ENCODE results near the gene SYNPR. TPM values are rescaled to one million over a fixed set of nuclear protein-coding genes. Genes with fewer than 3 reads are reported as not detected.

Gene SYNPR
- total RNA-seq, 1 donor from 2014 or later: not detected

- no peaks in the 10 kb centered on the region for H3K4me1 Mint-ChIP-seq
- H3K36me3 Mint-ChIP-seq (ENCODE audit: low read depth): no peaks in the 10 kb centered on the region
- H3K4me3 Mint-ChIP-seq: no peak overlapping the region
- peaks cover 3% of the 10 kb centered on the region for H3K9me3 Mint-ChIP-seq
- TF ChIP-seq, protein P1, sequence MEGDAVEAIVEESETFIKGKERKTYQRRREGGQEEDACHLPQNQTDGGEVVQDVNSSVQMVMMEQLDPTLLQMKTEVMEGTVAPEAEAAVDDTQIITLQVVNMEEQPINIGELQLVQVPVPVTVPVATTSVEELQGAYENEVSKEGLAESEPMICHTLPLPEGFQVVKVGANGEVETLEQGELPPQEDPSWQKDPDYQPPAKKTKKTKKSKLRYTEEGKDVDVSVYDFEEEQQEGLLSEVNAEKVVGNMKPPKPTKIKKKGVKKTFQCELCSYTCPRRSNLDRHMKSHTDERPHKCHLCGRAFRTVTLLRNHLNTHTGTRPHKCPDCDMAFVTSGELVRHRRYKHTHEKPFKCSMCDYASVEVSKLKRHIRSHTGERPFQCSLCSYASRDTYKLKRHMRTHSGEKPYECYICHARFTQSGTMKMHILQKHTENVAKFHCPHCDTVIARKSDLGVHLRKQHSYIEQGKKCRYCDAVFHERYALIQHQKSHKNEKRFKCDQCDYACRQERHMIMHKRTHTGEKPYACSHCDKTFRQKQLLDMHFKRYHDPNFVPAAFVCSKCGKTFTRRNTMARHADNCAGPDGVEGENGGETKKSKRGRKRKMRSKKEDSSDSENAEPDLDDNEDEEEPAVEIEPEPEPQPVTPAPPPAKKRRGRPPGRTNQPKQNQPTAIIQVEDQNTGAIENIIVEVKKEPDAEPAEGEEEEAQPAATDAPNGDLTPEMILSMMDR (conservative IDR thresholded peaks at IDR 0.05): no peak
- H3K27ac Mint-ChIP-seq (ENCODE audit: unreplicated experiment): no peak overlapping the region
- DNase-seq (ENCODE audit: low read depth, low spot score): no peak
- peaks cover 5% of the 10 kb centered on the region for H3K27me3 Mint-ChIP-seq (ENCODE audit: low read depth)
Measured at GRCh38 chr3:63240381-63240902, 37.7 kb upstream of the SYNPR start.

DNA sequence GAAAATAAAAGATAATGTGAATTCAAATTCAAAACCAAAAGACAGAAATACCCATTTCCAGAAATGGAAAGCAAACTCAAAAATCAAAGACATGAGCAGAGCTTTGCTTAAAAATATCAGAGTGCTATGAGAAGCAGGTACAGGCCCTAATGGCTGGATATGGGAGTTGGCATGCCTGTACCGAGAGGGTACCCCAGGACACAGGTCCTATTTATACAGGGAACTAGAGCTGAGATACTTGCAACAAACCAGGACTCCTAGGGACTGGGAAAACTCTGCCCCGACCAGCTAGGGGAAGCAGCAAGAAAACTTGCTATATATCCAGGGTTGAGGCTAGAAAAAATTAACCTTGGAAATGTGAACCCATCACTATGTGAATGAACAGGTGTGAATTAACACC lies 36.0 kb upstream of the SYNPR start:
- no peak overlapping the region for H3K27ac Mint-ChIP-seq (ENCODE audit: unreplicated experiment)
- no peak for DNase-seq (ENCODE audit: low read depth, low spot score)
- peaks cover 5% of the 10 kb centered on the region for H3K27me3 Mint-ChIP-seq (ENCODE audit: low read depth)
- H3K9me3 Mint-ChIP-seq: peaks cover 3% of the 10 kb centered on the region
- H3K36me3 Mint-ChIP-seq (ENCODE audit: low read depth): no peaks in the 10 kb centered on the region
- no peak overlapping the region for H3K4me3 Mint-ChIP-seq
- H3K4me1 Mint-ChIP-seq: no peaks in the 10 kb centered on the region
- TF ChIP-seq, protein P1 (conservative IDR thresholded peaks at IDR 0.05): no peak

GRCh38 chr3:63244486-63244885 lies 33.6 kb upstream of the SYNPR start:
- TF ChIP-seq, protein P1 (conservative IDR thresholded peaks at IDR 0.05): no peak
- Mint-ChIP-seq H3K4me3 (no peak overlapping the region), H3K9me3 (peaks cover 2% of the 10 kb centered on the region), H3K36me3 (ENCODE audit: low read depth) (no peaks in the 10 kb centered on the region), H3K27me3 (ENCODE audit: low read depth) (peaks cover 2% of the 10 kb centered on the region), H3K4me1 (no peaks in the 10 kb centered on the region), H3K27ac (ENCODE audit: unreplicated experiment) (no peak overlapping the region)
- no peak for DNase-seq (ENCODE audit: low read depth, low spot score)

GRCh38 chr3:63245726-63246241 lies 32.3 kb upstream of the SYNPR start:
- TF ChIP-seq, protein P1 (conservative IDR thresholded peaks at IDR 0.05): no peak
- Mint-ChIP-seq H3K36me3 (ENCODE audit: low read depth) (no peaks in the 10 kb centered on the region), H3K27ac (ENCODE audit: unreplicated experiment) (no peak overlapping the region), H3K9me3 (no peaks in the 10 kb centered on the region), H3K4me1 (no peaks in the 10 kb centered on the region), H3K27me3 (ENCODE audit: low read depth) (peaks cover 2% of the 10 kb centered on the region), H3K4me3 (no peak overlapping the region)
- DNase-seq (ENCODE audit: low read depth, low spot score): no peak

GRCh38 chr3:63248015-63248414 lies 30.1 kb upstream of the SYNPR start:
- Mint-ChIP-seq H3K36me3 (ENCODE audit: low read depth) (no peaks in the 10 kb centered on the region), H3K4me3 (no peak overlapping the region), H3K4me1 (no peaks in the 10 kb centered on the region), H3K9me3 (no peaks in the 10 kb centered on the region), H3K27ac (ENCODE audit: unreplicated experiment) (no peak overlapping the region), H3K27me3 (ENCODE audit: low read depth) (peaks cover 8% of the 10 kb centered on the region)
- no peak for DNase-seq (ENCODE audit: low read depth, low spot score)
- TF ChIP-seq, protein P1 (conservative IDR thresholded peaks at IDR 0.05): no peak

Measured in neural crest cell (in vitro differentiated cells).